AG04450 (cell line): ENCODE data around the gene CABP2. TPM values are rescaled to one million over a fixed set of nuclear protein-coding genes. Genes with fewer than 3 reads are reported as not detected.

Experiments
- CTCF ChIA-PET: fragments of 300-600, 350-600 bp; formaldehyde crosslinking; extraction: SDS; loops from one replicate; lab custom pipeline; 2022; ENCODE audit warnings: antibody characterized with exemption, inconsistent platforms; lab: Charles Lee
- POLR2A ChIA-PET: fragments of 350-600 bp; formaldehyde crosslinking; extraction: SDS; loops from one replicate; lab custom pipeline; 2021; ENCODE audit warnings: antibody characterized with exemption, inconsistent platforms; lab: Yijun Ruan, JAX
- DNase-seq: peaks from one replicate; pipeline ENCODE4 v3.0.0-alpha.2; 2011; ENCODE audit warnings: low read depth, low spot score
- H3K27ac ChIP-seq: one replicate; pipeline ENCODE4 v1.5.1; 2012; ENCODE audit warnings: low read depth, low read length, control low read depth
- H3K27me3 ChIP-seq: one replicate; pipeline ENCODE4 v1.6.0; 2012; ENCODE audit warnings: low read length; ENCODE audit not compliant: control insufficient read depth, insufficient read depth
- H3K4me3 ChIP-seq: 2 replicates; pipeline ENCODE4 v1.5.1; 2011; ENCODE audit warnings: mild to moderate bottlenecking, low read depth, low read length, control low read depth
- H3K9me3 ChIP-seq: 2 replicates; pipeline ENCODE4 v1.5.1; 2012; ENCODE audit warnings: low read length; ENCODE audit not compliant: control insufficient read depth, insufficient read depth
- polyA plus RNA-seq: library from polyadenylated mRNA; depleted of rRNA; stranded (reverse); fragments of >200 nt; gene quantifications from 2 replicates; pipeline ENCODE4 v1.2.3, GENCODE V29; 2011
- TF ChIP-seq, protein P1 (sequence below): IDR thresholded peaks from 2 replicates; pipeline ENCODE4 v1.5.1; 2011; ENCODE audit warnings: low read depth, low read length, control low read depth, inconsistent platforms

The CABP2 gene
- polyA plus RNA-seq, 1 experiment: not detected

DNA sequence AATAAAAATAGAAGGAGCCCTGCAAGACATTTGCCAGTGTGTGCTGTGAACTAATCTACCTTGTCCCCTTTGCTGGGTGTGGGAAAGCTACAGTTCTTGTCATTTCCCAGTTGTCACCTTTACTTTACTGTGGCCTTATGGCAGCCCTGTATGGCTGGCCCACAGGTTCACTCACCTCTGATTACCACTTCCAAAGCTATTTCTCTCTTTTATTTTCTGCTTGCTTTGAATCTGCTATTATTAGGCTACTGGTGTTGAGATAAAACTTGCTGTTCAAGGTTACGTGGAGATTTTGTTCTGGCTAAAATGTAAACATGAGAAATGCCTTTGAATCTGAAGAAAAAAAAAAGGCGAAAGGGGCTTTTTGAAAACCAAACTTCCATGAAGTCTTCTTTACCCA is 9.6 kb upstream of the CABP2 start:
- CTCF ChIA-PET: no interaction called here

DNA sequence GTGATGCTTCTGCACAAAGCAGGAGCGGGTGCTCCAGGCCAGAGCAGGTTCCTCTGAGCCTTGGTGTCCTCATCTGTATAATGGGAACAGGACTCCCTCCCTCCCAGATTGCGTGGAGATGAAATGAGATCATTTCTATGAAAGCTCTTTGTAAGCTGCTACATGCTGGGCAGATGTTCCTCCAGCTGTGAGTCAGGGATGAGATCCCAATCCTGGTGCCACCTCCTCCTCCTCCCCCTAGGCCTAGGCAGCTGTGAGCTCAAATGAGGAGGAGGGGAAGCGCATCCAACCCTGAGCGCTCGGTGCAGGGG is 7.0 kb upstream of the CABP2 start:
- no peak overlapping the region for H3K4me3 ChIP-seq
- DNase-seq: no peak
- ChIA-PET POLR2A (no interaction called here), CTCF (no interaction called here)
- peaks cover 12% of the 10 kb centered on the region for H3K27me3 ChIP-seq
- peaks cover 10% of the 10 kb centered on the region for H3K9me3 ChIP-seq
- TF ChIP-seq, protein P1, sequence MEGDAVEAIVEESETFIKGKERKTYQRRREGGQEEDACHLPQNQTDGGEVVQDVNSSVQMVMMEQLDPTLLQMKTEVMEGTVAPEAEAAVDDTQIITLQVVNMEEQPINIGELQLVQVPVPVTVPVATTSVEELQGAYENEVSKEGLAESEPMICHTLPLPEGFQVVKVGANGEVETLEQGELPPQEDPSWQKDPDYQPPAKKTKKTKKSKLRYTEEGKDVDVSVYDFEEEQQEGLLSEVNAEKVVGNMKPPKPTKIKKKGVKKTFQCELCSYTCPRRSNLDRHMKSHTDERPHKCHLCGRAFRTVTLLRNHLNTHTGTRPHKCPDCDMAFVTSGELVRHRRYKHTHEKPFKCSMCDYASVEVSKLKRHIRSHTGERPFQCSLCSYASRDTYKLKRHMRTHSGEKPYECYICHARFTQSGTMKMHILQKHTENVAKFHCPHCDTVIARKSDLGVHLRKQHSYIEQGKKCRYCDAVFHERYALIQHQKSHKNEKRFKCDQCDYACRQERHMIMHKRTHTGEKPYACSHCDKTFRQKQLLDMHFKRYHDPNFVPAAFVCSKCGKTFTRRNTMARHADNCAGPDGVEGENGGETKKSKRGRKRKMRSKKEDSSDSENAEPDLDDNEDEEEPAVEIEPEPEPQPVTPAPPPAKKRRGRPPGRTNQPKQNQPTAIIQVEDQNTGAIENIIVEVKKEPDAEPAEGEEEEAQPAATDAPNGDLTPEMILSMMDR: no peak
- H3K27ac ChIP-seq: no peak overlapping the region

More for the DNA sequence above, 9.6 kb upstream of the CABP2 start:
- Histone ChIP-seq H3K4me3 (no peak overlapping the region), H3K27me3 (peaks cover 8% of the 10 kb centered on the region), H3K27ac (no peak overlapping the region), H3K9me3 (peaks cover 10% of the 10 kb centered on the region)
- POLR2A ChIA-PET: no interaction called here
- TF ChIP-seq, protein P1: no peak
- DNase-seq: no peak

DNA sequence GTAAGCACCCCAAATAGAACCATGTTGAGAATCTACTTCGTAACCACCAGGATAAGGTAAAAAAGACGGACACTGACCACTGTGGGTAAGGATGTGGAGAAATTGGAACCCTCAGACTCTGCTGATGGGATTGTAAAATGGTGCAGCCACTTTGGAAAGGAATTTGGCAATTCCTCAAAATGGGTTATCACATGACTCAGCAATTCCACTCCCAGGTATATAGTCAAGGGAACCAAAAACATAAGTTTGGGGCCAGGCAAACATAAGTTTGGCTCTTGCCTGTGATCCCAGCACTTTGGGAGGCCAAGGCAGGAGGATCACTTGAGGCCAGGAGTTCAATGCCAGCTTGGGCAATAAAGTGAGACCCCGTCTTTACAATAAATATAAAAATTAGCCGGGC is 5.1 kb upstream of the CABP2 start:
- Histone ChIP-seq H3K27me3 (peaks cover 18% of the 10 kb centered on the region), H3K27ac (no peak overlapping the region), H3K4me3 (no peak overlapping the region), H3K9me3 (peaks cover 1% of the 10 kb centered on the region)
- ChIA-PET POLR2A (no interaction called here), CTCF (no interaction called here)
- TF ChIP-seq, protein P1: no peak
- DNase-seq: no peak

DNA sequence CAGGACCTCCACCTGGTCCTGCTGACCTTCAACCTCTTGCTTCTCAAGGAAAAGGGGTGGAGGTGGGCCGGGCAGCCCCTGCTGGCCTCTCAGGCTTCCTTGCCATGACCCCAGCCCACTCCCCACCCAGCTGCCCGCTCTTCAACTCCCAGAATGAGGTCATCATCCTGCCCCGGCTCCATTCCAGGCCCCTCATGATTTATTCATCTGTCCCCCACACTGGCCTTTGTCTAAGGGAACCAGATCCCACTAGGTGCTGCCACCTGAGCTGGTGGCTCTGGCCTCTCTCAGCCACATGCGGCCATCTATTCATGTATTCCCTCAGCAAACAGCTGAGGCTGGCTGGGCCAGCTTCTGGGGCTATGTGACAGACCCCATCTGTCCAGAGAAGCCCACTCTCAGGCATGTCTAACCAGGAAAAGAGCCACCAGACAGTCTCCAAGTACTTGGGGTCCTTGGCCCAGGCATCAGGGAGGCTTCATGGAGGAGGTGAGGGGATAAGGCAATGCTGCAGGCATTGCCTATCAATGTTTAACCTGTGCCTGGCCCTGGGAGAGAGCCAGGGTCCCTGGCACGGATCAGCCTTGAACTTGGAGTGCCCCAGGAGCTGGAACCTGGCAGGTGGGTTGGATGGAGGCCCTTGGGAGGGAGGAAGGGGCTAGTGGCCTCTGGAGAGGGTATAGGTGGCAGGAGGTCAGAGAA is 2.2 kb upstream of the CABP2 start:
- Histone ChIP-seq H3K27me3 (peaks cover 20% of the 10 kb centered on the region), H3K4me3 (no peak overlapping the region), H3K27ac (no peak overlapping the region), H3K9me3 (no peaks in the 10 kb centered on the region; the same call in 1 of the 2 replicates)
- POLR2A ChIA-PET: no interaction called here
- DNase-seq: no peak
- CTCF ChIA-PET: no interaction called here
- TF ChIP-seq, protein P1: no peak

DNA sequence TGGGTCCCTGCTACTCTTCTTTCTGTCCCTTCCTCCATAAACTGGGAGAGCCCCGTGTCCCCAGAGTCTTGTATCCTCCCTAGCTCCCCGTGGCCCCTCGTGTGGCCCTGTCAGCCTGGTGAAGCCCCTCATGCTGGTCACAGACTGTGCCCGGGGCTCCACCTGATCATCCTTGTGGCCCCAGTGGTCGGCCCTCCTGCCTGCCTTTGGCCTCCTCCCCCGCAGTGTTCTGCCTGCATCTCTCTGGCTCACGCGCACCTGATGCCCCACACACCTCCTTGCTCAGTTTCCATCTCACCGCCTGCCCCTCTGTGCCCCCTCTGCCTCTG is 1.2 kb upstream of the CABP2 start:
- H3K9me3 ChIP-seq: no peaks in the 10 kb centered on the region; the same call in 1 of the 2 replicates
- ChIA-PET CTCF (no interaction called here), POLR2A (no interaction called here)

More for the DNA sequence above, 1.2 kb upstream of the CABP2 start:
- peaks cover 18% of the 10 kb centered on the region for H3K27me3 ChIP-seq
- DNase-seq: no peak
- H3K27ac ChIP-seq: no peak overlapping the region
- H3K4me3 ChIP-seq: no peak overlapping the region
- TF ChIP-seq, protein P1: no peak
